ACHN (cell line): ENCODE data around the gene SPIN2B.
"Not testable (repeated sequence)": the region's sequence is repeated elsewhere in the genome, so short reads cannot be mapped to it uniquely, and the experiment has no call there.

Experiments used
- DNase-seq: peaks from one replicate; pipeline ENCODE4 v3.0.0-alpha.2; 2015
- in situ Hi-C: cut with HindIII; loops from 2 replicates; pipeline ENCODE4 v1.10.0; 2017; ENCODE audit warnings: low sequenced_read_pairs, low pct_ligation_motif_present, low pct_unique_long_range_greater_than_20kb

The SPIN2B gene

GRCh38 chrX:57102918-57103317 lies 18.4 kb downstream of the SPIN2B start:
- DNase-seq, in situ Hi-C loops: not testable (repeated sequence)

- in situ Hi-C loops = no loop called here
- no peak for DNase-seq
Observed at GRCh38 chrX:57083143-57083542, 38.2 kb downstream of the SPIN2B start.

GRCh38 chrX:57074458-57074857 lies 46.9 kb downstream of the SPIN2B start:
- in situ Hi-C loops = no loop called here
- DNase-seq = no peak

- in situ Hi-C loops = no loop called here
- no peak for DNase-seq
Observed at GRCh38 chrX:57070185-57070984, 51.0 kb downstream of the SPIN2B start.
